Breast epithelium (tissue), 3 donors: ENCODE data around the gene KCNA2.

Experiments used
- CTCF ChIP-seq, 3 donors: fragments of 450-650 bp; IDR thresholded peaks; one replicate each; pipeline ENCODE4 v1.5.1; 2016 to 2017; ENCODE audit warnings: antibody characterized with exemption in 3 of 3, mild to moderate bottlenecking in 3 of 3, moderate library complexity in 3 of 3
- POLR2AphosphoS5 ChIP-seq, 3 donors: sonication (generic); formaldehyde crosslinking; IDR thresholded peaks; one replicate each; pipeline ENCODE4 v1.6.1; 2017; ENCODE audit warnings: antibody characterized with exemption in 3 of 3

- TF ChIP-seq POLR2AphosphoS5 (IDR thresholded peaks at IDR 0.05) (no peak), CTCF (IDR thresholded peaks at IDR 0.05) (no peak)
Observed at GRCh38 chr1:110582378-110582777, 23.8 kb downstream of the KCNA2 start.
